ENCODE results near the gene HDAC9.

The HDAC9 gene

GRCh38 chr7:18798088-18798906 is 302.7 kb downstream of the HDAC9 start:
- FAIRE-seq: no peak

- no peak for FAIRE-seq
Observed at GRCh38 chr7:18799899-18800298, 304.4 kb downstream of the HDAC9 start.

- FAIRE-seq: no peak
Observed at GRCh38 chr7:18803923-18804322, 308.4 kb downstream of the HDAC9 start.

- no peak for FAIRE-seq
Observed at GRCh38 chr7:18806177-18806576, 310.6 kb downstream of the HDAC9 start.

- FAIRE-seq: no peak
Observed at GRCh38 chr7:18808026-18808425, 312.5 kb downstream of the HDAC9 start.

- no peak for FAIRE-seq
Observed at GRCh38 chr7:18815261-18815960, 319.9 kb downstream of the HDAC9 start.

GRCh38 chr7:18820981-18821380 is 325.4 kb downstream of the HDAC9 start:
- FAIRE-seq: no peak

GRCh38 chr7:18821554-18821953 is 326.0 kb downstream of the HDAC9 start:
- no peak for FAIRE-seq

- FAIRE-seq: no peak
Observed at GRCh38 chr7:18824157-18824556, 328.6 kb downstream of the HDAC9 start.

- no peak for FAIRE-seq
Observed at GRCh38 chr7:18828260-18828993, 332.9 kb downstream of the HDAC9 start.

- no peak for FAIRE-seq
Observed at GRCh38 chr7:18828994-18829857, 333.7 kb downstream of the HDAC9 start.

- no peak for FAIRE-seq
Observed at GRCh38 chr7:18829858-18830285, 334.3 kb downstream of the HDAC9 start.

GRCh38 chr7:18831419-18831818 is 335.9 kb downstream of the HDAC9 start:
- FAIRE-seq: no peak

- FAIRE-seq: no peak
Observed at GRCh38 chr7:18831943-18832342, 336.4 kb downstream of the HDAC9 start.

- FAIRE-seq: no peak
Observed at GRCh38 chr7:18834577-18834976, 339.0 kb downstream of the HDAC9 start.

GRCh38 chr7:18835001-18835690 is 339.6 kb downstream of the HDAC9 start:
- no peak for FAIRE-seq

- FAIRE-seq: no peak
Observed at GRCh38 chr7:18843979-18844378, 348.4 kb downstream of the HDAC9 start.

- no peak for FAIRE-seq
Observed at GRCh38 chr7:18844735-18845134, 349.2 kb downstream of the HDAC9 start.

GRCh38 chr7:18845700-18846099 is 350.2 kb downstream of the HDAC9 start:
- FAIRE-seq: no peak

GRCh38 chr7:18846765-18847215 is 351.2 kb downstream of the HDAC9 start:
- no peak for FAIRE-seq

GRCh38 chr7:18849130-18849529 is 353.6 kb downstream of the HDAC9 start:
- FAIRE-seq: no peak

GRCh38 chr7:18855796-18856195 is 360.2 kb downstream of the HDAC9 start:
- FAIRE-seq: peak; percentile 93
